Testis (tissue), 3 donors: ENCODE measurements around the gene F3. TPM values are rescaled to one million over a fixed set of nuclear protein-coding genes. Genes with fewer than 3 reads are reported as not detected.

Source experiments
- DNase-seq: peaks from one replicate; pipeline ENCODE4 v3.0.0-alpha.2; 2019
- H3K27ac ChIP-seq, 2 donors: fragments of 200-600 bp; sonication (generic); one replicate each; pipeline ENCODE4 v1.5.1; 2019
- H3K27me3 ChIP-seq: fragments of 200-600 bp; sonication (generic); one replicate; pipeline ENCODE4 v1.5.1; 2019
- H3K36me3 ChIP-seq: fragments of 200-600 bp; sonication (generic); one replicate; pipeline ENCODE4 v1.5.1; 2017; ENCODE audit warnings: low read depth; ENCODE audit errors: missing control alignments
- H3K4me1 ChIP-seq: fragments of 200-600 bp; sonication (generic); one replicate; pipeline ENCODE4 v1.5.1; 2019
- H3K4me3 ChIP-seq, 2 donors: fragments of 200-600 bp; sonication (generic); one replicate each; pipeline ENCODE4 v1.5.1; 2017 to 2019
- H3K9me3 ChIP-seq: fragments of 200-600 bp; sonication (generic); one replicate; pipeline ENCODE4 v1.5.1; 2017
- CTCF ChIP-seq, 3 experiments: fragments of 450-650 bp in 2 of 3; fragments of 200-600 bp in 1 of 3; sonication (generic) in 1 of 3; IDR thresholded peaks; one replicate each; pipeline ENCODE4 v1.5.1; 2016 to 2019; ENCODE audit warnings: antibody characterized with exemption in 3 of 3, mild to moderate bottlenecking in 2 of 3, moderate library complexity in 1 of 3
- POLR2A ChIP-seq: fragments of 450-650 bp; IDR thresholded peaks from one replicate; pipeline ENCODE4 v1.6.1; 2017; ENCODE audit warnings: antibody characterized with exemption, mild to moderate bottlenecking, moderate library complexity
- WGBS, 2 donors: methylation state at CpG; one replicate each; pipeline ENCODE4 v1.1.5; 2018; 5-methylcytosine and 5-hydroxymethylcytosine counted together
- intact Hi-C: fragments of 100-400 bp; cut with DNase I; formaldehyde crosslinking; loops from one replicate; pipeline ENCODE4 v1.15.1; 2023; ENCODE audit warnings: low total_unique reads
- polyA plus RNA-seq: library from polyadenylated mRNA; stranded (reverse); fragments of 350-450 nt; fragmentation: Illumina TruSeq; extraction: RNeasy Lipid Tissue Mini Kit (QIAGEN cat#74804); gene quantifications from one replicate; pipeline ENCODE4 v1.2.3, GENCODE V29; 2014; ENCODE audit warnings: low read depth, low replicate concordance; ENCODE audit not compliant: insufficient read depth
- total RNA-seq, 2 donors: library from RNA; depleted of rRNA; stranded (reverse); fragments of >200 nt; gene quantifications; one replicate each; pipeline ENCODE4 v1.2.3, GENCODE V29; 2016

F3 gene
- total and polyA plus RNA-seq, 3 donors from 2014 or later: 51.6 to 135 (median 111) TPM

- Histone ChIP-seq H3K36me3 (no peaks in the 10 kb centered on the region), H3K27me3 (no peaks in the 10 kb centered on the region), H3K4me1 (no peaks in the 10 kb centered on the region), H3K4me3 (no peak overlapping the region), H3K27ac (no peak overlapping the region), H3K9me3 (no peaks in the 10 kb centered on the region)
- 70 to 74% methylated on average over 2 of the region's 2 CpGs for WGBS, 2 donors
- no peak for DNase-seq
- TF ChIP-seq POLR2A (no peak), CTCF (IDR thresholded peaks at IDR 0.05) (no peak)
- intact Hi-C loops: no loop called here
Observed at GRCh38 chr1:94490556-94490955, 51.0 kb downstream of the F3 start.

- WGBS, 2 donors: 76 to 80% methylated on average over 5 of the region's 5 CpGs
- no peak overlapping the region for H3K27ac ChIP-seq
- no peaks in the 10 kb centered on the region for H3K9me3 ChIP-seq
- peaks cover 3% of the 10 kb centered on the region for H3K36me3 ChIP-seq
- no peak for TF ChIP-seq POLR2A
- TF ChIP-seq CTCF (IDR thresholded peaks at IDR 0.05): no peak
- DNase-seq: no peak
- intact Hi-C loops: no loop called here
- H3K4me1 ChIP-seq: no peaks in the 10 kb centered on the region
- H3K4me3 ChIP-seq: no peak overlapping the region
- no peaks in the 10 kb centered on the region for H3K27me3 ChIP-seq
Observed at GRCh38 chr1:94486990-94487389, 54.6 kb downstream of the F3 start.

GRCh38 chr1:94481473-94481933 lies 60.1 kb downstream of the F3 start:
- no peaks in the 10 kb centered on the region for H3K27me3 ChIP-seq
- intact Hi-C loops: loop anchor here (5.0 kb wide), 1 partner anchor 326 kb away; no protein-coding TSS in a partner anchor
- peaks cover 3% of the 10 kb centered on the region for H3K36me3 ChIP-seq
- TF ChIP-seq POLR2A (no peak), CTCF (IDR thresholded peaks at IDR 0.05) (peak; percentile 60 to 82 (median 76))
- WGBS, 2 donors: 17 to 22% methylated on average over 4 of the region's 4 CpGs
- no peaks in the 10 kb centered on the region for H3K9me3 ChIP-seq
- DNase-seq: peak; percentile 57
- H3K4me3 ChIP-seq: no peak overlapping the region
- H3K27ac ChIP-seq: no peak overlapping the region
- H3K4me1 ChIP-seq: no peaks in the 10 kb centered on the region

GRCh38 chr1:94479682-94480081 lies 61.9 kb downstream of the F3 start:
- WGBS, 2 donors: 83 to 89% methylated on average over 3 of the region's 3 CpGs
- intact Hi-C loops: loop anchor here (5.0 kb wide), 1 partner anchor 328 kb away; no protein-coding TSS in a partner anchor
- Histone ChIP-seq H3K27me3 (no peaks in the 10 kb centered on the region), H3K4me1 (no peaks in the 10 kb centered on the region), H3K27ac (no peak overlapping the region), H3K9me3 (no peaks in the 10 kb centered on the region), H3K36me3 (peaks cover 3% of the 10 kb centered on the region), H3K4me3 (no peak overlapping the region)
- DNase-seq: no peak
- TF ChIP-seq CTCF (IDR thresholded peaks at IDR 0.05) (no peak), POLR2A (no peak)

Other genes with a start within 250 kb of the F3 start
- 10 to 100 TPM; 45.2 to 45.6 TPM for gene ABCD3, start 123.4 kb downstream of the F3 start, total RNA-seq
- 27.0 TPM for gene ABCD3, start 123.4 kb downstream of the F3 start, polyA plus RNA-seq